ENCODE results near the gene MCM3AP. TPM values are rescaled to one million over a fixed set of nuclear protein-coding genes. Genes with fewer than 3 reads are reported as not detected.

MCM3AP gene
- total RNA-seq, 2 experiments from 2014 or later: 109 to 121 TPM

DNA sequence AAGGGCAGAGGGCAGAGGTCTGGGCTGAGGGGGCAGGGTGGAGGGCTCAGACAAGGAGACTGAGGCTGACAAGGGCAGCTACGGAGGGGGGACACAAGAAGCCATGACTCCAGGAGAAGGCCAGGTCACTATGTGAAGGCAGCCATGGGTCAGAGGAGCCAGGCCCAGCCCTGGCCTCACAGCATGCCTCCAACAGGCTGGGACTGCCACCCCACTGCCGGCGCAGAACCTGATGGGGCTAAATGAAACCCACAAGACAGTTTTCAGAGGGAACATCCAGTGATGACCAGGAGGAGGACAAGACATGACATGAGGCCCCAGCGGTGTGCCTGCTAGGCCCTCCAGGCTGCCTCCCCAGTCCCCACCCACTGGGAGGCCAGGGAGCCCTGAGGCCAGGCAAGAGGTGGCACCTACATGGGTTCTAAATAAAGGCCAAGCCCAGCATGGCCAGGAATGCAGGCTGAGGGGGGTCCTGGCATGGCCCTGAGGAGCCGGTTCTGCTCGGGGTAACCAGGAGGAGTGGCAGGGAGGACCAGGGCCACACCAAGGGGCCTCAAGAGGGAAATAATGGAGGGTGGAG lies 29.6 kb downstream of the MCM3AP start:
- no peak overlapping the region for H3K4me3 Mint-ChIP-seq

DNA sequence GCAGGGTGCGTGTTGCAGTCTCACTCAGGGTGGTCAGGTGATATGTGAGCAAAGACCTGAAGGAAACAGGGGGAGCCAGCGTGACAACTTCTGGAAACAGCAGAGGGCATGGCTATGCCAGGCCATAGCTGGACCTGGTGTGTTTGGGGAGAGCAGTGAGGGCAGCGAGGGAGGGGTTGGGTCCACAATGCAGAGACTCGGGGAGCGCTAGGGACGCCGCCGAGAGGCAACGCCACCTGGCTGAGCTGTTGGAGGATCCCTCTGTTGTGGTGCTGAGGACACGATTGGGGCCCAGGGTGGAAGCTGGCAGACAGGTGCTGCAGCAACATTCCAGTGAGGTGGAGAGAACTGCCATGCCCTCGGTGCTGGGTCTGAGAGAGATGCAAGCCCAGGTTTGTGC lies 30.2 kb downstream of the MCM3AP start:
- Mint-ChIP-seq H3K9me3 (no peaks in the 10 kb centered on the region), H3K36me3 (ENCODE audit: low read depth) (peaks cover 78% of the 10 kb centered on the region), H3K4me3 (no peak overlapping the region), H3K4me1 (peaks cover 37% of the 10 kb centered on the region), H3K27me3 (no peaks in the 10 kb centered on the region), H3K27ac (peak overlapping the region; percentile 87)
- ChIA-PET CTCF (no interaction called here), POLR2A (interaction anchor here (0.8 to 2.1 kb wide), 3 partner anchors 29 to 202 kb away, joined by 3 to 6 read pairs (median 3); no protein-coding TSS in a partner anchor)
- no peak for DNase-seq

More for the DNA sequence above, 29.6 kb downstream of the MCM3AP start:
- peaks cover 75% of the 10 kb centered on the region for H3K36me3 Mint-ChIP-seq (ENCODE audit: low read depth)
- no peaks in the 10 kb centered on the region for H3K9me3 Mint-ChIP-seq
- DNase-seq: no peak
- no peak overlapping the region for H3K27ac Mint-ChIP-seq
- ChIA-PET POLR2A (no interaction called here), CTCF (no interaction called here)
- no peaks in the 10 kb centered on the region for H3K27me3 Mint-ChIP-seq
- peaks cover 30% of the 10 kb centered on the region for H3K4me1 Mint-ChIP-seq

DNA sequence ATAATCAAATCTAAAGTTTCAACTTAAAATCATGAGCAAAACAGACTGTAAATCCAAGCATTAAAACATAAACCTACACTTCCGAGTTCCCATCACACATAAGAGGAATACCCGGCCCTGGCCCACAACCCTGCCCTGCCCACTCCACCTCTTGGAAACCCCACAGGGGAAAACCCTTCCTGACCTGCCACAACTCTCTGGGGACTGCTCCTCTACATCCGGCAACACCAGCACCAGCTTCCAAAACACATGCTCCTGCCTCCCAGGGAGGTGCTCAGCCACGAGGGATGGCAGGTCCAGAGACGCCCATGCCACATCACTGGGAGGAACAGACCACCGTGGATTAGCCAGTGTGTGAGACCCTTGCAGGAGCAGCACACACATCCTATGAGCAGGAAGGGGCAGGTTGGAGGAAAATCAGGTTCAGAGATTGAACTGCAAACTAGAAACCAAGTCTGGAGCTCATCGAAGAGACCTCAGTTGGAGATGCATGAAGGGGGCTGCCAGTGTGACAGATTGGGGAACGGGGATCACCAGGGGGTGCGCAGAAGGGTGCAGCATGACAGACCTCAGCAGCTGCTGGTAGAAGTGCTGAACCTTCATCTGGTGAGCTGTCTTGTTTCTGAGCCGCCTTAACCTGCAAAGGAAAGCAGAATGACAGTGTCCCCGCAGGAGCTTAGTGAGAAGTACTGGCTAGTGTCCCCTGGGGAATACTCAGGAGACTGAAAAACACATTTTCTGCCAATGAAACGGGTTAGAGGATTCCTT lies 31.0 kb downstream of the MCM3AP start:
- POLR2A ChIA-PET: interaction anchor here (0.8 to 2.1 kb wide), 8 partner anchors 10 to 203 kb away, joined by 3 to 7 read pairs (median 4); partner anchors contain the start of gene YBEY
- Mint-ChIP-seq H3K4me3 (no peak overlapping the region), H3K9me3 (no peaks in the 10 kb centered on the region), H3K4me1 (peaks cover 42% of the 10 kb centered on the region), H3K36me3 (ENCODE audit: low read depth) (peaks cover 86% of the 10 kb centered on the region), H3K27me3 (no peaks in the 10 kb centered on the region), H3K27ac (peak overlapping the region; percentile 87)
- no peak for DNase-seq
- CTCF ChIA-PET: interaction anchor here (0.9 to 1.3 kb wide), 5 partner anchors 11 to 111 kb away, joined by 3 to 5 read pairs (median 3); partner anchors contain the start of gene MCM3AP

DNA sequence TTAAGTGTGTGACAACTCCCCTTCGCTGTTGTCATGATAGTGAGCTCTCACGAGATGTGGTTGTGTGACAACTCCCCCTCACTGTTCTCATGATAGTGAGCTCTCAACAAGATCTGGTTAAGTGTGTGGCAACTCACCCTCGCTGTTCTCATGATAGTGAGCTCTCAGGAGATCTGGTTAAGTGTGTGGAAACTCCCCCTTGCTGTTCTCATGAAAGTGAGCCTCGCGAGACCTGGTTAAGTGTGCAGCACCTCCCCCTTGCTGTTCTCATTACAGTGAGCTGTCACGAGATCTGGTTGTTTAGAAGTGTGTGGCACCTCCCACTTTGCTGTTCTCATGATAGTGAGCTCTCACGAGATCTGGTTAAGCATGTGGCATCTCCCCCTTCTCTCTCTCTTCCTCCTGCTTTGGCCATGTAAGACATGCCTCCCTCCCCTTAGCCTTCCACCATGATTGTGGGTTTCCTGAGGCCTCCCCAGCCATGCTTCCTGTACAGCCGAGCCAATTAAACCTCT lies 31.7 kb downstream of the MCM3AP start:
- H3K27me3 Mint-ChIP-seq: no peaks in the 10 kb centered on the region
- H3K9me3 Mint-ChIP-seq: no peaks in the 10 kb centered on the region
- H3K4me1 Mint-ChIP-seq: peaks cover 42% of the 10 kb centered on the region
- ChIA-PET POLR2A (interaction anchor here (1.2 to 2.1 kb wide), 7 partner anchors 11 to 204 kb away, joined by 3 to 9 read pairs (median 5); partner anchors contain the start of gene YBEY), CTCF (interaction anchor here (0.9 to 1.6 kb wide), 7 partner anchors 11 to 280 kb away, joined by 3 to 5 read pairs (median 3); partner anchors contain the start of gene MCM3AP)
- DNase-seq: peak; percentile 68
- peak overlapping the region; percentile 87 for H3K27ac Mint-ChIP-seq
- H3K4me3 Mint-ChIP-seq: no peak overlapping the region
- peaks cover 88% of the 10 kb centered on the region for H3K36me3 Mint-ChIP-seq (ENCODE audit: low read depth)

DNA sequence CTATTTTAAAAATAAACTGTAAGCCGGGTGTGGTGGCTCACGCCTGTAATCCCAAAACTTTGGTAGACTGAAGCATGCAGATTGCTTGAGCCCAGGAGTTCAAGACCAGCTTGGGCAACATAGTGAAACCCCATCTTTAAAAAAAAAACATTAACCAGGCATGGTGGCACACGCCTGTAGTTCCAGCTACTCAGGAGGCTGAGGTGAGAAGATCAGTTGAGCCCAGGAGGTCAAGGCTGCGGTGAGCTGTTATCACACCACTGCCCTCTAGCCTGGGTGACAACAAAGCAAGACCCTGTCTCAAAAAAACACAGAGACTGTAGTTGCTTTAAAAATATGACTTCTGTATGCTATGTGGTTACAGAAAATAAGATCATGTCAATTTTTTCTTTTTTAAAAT lies 32.6 kb downstream of the MCM3AP start:
- H3K4me1 Mint-ChIP-seq: peaks cover 42% of the 10 kb centered on the region
- H3K36me3 Mint-ChIP-seq (ENCODE audit: low read depth): peaks cover 82% of the 10 kb centered on the region
- no peak for DNase-seq
- no peaks in the 10 kb centered on the region for H3K9me3 Mint-ChIP-seq
- ChIA-PET POLR2A (interaction anchor here (0.7 to 2.1 kb wide), 6 partner anchors 10 to 1910 kb away, joined by 3 to 9 read pairs (median 6); a partner anchor contains a TSS), CTCF (interaction anchor here (0.8 to 1.6 kb wide), 5 partner anchors 23 to 280 kb away, joined by 3 to 5 read pairs (median 4); partner anchors contain the start of gene MCM3AP)
- peak overlapping the region; percentile 87 for H3K27ac Mint-ChIP-seq
- no peaks in the 10 kb centered on the region for H3K27me3 Mint-ChIP-seq
- no peak overlapping the region for H3K4me3 Mint-ChIP-seq

DNA sequence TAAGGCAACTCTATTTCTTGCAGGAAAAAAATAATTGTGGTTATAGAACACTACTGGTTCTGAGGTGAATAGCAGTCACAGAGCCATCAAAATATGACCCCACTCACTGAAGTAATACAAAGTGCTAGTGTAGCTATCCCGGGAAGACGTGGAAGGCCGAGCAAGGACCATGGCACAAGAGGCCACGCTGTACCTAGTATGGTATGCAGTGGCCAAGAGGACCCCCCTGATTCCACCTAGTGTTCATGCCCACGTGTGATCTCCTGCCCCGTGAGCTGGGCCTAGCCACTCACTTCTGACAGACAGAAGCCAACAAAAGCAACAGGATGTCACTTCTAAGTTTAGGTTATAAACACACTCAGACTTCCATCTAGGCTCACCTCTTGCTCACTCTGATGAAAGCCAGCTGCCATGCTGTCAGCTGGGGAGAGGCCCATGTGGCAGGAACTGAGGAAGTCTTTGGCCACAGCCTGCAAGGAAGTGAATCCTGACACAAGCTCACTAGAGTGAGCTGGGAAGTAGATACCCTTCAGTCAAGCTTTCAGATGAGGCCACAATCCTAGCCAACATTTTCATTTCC lies 35.2 kb downstream of the MCM3AP start:
- Mint-ChIP-seq H3K4me3 (no peak overlapping the region), H3K9me3 (no peaks in the 10 kb centered on the region), H3K36me3 (ENCODE audit: low read depth) (peaks cover 77% of the 10 kb centered on the region), H3K27me3 (no peaks in the 10 kb centered on the region), H3K4me1 (peaks cover 38% of the 10 kb centered on the region), H3K27ac (peak overlapping the region; percentile 55)
- ChIA-PET CTCF (interaction anchor here (0.8 kb wide), 1 partner anchor 108 kb away, joined by 3 read pairs; no protein-coding TSS in a partner anchor), POLR2A (interaction anchor here (0.9 to 1.9 kb wide), 4 partner anchors 17 to 73 kb away, joined by 3 to 7 read pairs (median 4); partner anchors contain the start of genes MCM3AP and YBEY)
- DNase-seq: no peak

DNA sequence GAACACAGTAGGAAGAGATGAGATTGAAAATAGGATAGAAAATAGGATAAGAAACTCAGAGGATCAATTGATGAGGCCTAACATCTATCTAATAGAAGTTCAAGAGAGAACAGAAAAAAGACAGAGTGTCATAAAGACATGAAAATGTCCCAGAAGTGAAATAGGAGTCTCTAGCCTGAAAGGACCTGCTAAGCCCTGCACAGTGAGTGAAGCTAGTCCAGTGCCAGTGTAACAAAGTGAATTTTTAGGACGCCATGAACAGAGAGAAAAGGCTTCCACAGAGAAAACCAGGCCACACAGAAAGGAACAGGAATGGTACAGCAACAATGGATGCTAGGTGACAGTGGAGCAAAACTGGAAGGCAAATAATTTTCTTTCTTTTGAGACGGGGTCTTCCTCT lies 36.6 kb downstream of the MCM3AP start:
- no peak overlapping the region for H3K27ac Mint-ChIP-seq
- POLR2A ChIA-PET: interaction anchor here (1.3 kb wide), 1 partner anchor 12 kb away, joined by 4 read pairs; no protein-coding TSS in a partner anchor
- no peaks in the 10 kb centered on the region for H3K27me3 Mint-ChIP-seq
- H3K36me3 Mint-ChIP-seq (ENCODE audit: low read depth): peaks cover 68% of the 10 kb centered on the region
- no peaks in the 10 kb centered on the region for H3K9me3 Mint-ChIP-seq
- DNase-seq: no peak
- no peak overlapping the region for H3K4me3 Mint-ChIP-seq
- CTCF ChIA-PET: no interaction called here
- peaks cover 25% of the 10 kb centered on the region for H3K4me1 Mint-ChIP-seq

DNA sequence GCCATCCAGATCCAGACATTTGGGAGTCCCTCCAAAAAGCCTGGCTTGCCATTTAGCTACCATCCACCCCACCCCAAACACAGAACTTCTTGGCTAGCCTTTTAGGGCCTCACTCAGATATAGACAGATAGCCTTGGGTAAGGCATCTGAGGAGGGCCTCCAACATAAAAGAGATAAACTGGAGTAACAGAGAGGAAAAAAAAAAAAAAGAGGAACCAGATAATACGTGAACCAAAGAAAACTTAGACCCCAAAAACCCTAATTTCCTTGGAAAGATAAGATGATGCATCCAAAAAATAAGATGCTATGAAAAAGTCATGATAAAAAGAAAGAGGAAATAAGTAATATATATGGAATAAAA lies 37.0 kb downstream of the MCM3AP start:
- H3K27ac Mint-ChIP-seq: no peak overlapping the region

DNA sequence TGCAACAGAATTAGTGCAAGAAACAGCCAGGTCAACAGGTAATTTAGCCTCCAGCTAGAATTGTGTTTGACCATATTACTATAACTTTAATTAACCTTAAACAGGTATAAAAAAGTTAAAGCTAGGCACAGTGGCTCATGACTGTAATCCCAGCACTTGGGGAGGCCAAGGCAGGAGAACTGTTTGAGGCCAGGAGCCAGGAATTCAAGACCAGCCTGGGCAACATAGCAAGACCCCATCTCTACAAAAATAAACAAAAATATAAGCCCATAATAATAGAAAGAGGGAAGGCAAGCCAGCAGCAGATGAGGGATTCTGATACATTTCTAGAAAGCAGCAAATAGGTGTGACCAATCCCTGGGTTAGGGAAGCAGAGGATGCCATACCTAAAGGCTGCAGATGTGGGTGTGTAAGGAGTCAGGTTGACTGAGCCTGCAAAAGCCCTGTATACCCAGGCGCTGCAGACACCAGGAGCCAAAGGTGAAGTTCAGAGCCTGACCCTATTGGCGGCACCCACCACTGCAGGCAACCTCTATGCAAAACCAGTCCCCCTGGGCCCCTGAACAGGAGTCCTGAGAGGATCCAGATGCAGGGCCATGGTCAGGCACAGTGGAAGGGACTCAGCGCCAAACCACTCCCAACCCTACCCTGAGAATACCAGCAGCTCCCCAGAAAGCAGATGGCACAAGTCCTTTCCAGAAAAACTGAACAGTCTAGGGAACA lies 37.6 kb downstream of the MCM3AP start:
- Mint-ChIP-seq H3K27ac (no peak overlapping the region), H3K27me3 (no peaks in the 10 kb centered on the region), H3K36me3 (ENCODE audit: low read depth) (peaks cover 69% of the 10 kb centered on the region), H3K4me1 (peaks cover 23% of the 10 kb centered on the region), H3K4me3 (no peak overlapping the region), H3K9me3 (no peaks in the 10 kb centered on the region)
- ChIA-PET CTCF (no interaction called here), POLR2A (interaction anchor here (1.3 kb wide), 1 partner anchor 13 kb away, joined by 4 read pairs; no protein-coding TSS in a partner anchor)
- DNase-seq: no peak

More for the DNA sequence above, 37.0 kb downstream of the MCM3AP start:
- Mint-ChIP-seq H3K4me1 (peaks cover 22% of the 10 kb centered on the region), H3K27me3 (no peaks in the 10 kb centered on the region), H3K9me3 (no peaks in the 10 kb centered on the region), H3K4me3 (no peak overlapping the region), H3K36me3 (ENCODE audit: low read depth) (peaks cover 68% of the 10 kb centered on the region)
- DNase-seq: no peak
- ChIA-PET CTCF (no interaction called here), POLR2A (interaction anchor here (1.3 kb wide), 1 partner anchor 13 kb away, joined by 4 read pairs; no protein-coding TSS in a partner anchor)

DNA sequence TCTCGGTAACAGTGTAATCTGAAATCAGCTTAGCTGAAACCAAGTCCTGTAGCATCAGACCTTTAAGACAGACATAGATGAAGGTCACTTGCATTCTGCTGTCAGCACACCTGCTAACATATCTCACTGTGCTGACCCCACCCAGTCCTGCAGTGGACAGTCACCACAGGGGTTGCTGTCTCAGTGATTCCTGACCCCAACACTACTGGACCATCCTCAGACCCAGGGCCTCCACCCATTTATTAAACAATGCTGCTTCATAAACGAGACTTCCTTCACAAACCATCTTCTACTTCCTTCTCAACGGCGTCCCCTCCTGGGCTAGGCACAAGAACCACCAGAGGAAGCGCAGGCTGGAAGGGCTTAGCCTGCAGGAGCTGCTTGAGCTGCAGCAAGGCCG lies 39.1 kb downstream of the MCM3AP start:
- ChIA-PET CTCF (no interaction called here), POLR2A (no interaction called here)
- no peaks in the 10 kb centered on the region for H3K27me3 Mint-ChIP-seq
- H3K36me3 Mint-ChIP-seq (ENCODE audit: low read depth): peaks cover 71% of the 10 kb centered on the region
- no peak overlapping the region for H3K4me3 Mint-ChIP-seq
- peaks cover 20% of the 10 kb centered on the region for H3K4me1 Mint-ChIP-seq
- no peaks in the 10 kb centered on the region for H3K9me3 Mint-ChIP-seq
- DNase-seq: no peak
- no peak overlapping the region for H3K27ac Mint-ChIP-seq

DNA sequence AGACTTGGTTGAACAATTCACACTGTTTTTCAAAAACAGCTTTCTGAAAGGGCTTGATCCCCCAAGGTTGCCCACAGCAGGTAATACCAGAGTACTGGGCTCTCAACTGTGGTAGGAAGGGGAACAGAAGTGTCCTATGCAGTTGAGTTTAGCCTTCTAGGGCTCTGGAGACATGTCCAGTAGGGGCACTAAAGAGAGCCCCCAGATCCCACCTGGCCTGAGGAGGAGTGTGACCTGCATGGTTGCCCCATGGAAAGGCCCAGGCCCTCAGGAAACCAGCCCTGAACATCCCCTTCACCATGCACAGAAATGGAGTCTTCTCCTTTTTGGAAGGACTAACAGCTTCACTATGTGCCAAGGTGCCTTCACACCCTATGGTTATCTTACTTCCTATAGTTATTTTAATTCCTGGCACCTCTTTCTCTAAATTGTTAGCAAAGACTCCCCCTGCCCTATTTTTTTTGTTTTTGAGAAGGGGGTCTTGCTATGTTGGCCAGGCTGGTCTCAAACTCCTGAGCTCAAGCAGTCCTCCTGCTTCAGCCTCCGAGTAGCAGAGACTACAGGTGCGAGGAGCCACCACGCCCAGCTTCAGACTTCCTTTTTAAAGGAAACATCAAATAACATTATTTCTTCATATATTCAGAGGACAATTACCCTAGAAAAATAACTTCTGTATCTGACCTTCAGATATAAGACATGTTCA lies 40.0 kb downstream of the MCM3AP start:
- POLR2A ChIA-PET: no interaction called here
- CTCF ChIA-PET: no interaction called here
- peaks cover 69% of the 10 kb centered on the region for H3K36me3 Mint-ChIP-seq (ENCODE audit: low read depth)

DNA sequence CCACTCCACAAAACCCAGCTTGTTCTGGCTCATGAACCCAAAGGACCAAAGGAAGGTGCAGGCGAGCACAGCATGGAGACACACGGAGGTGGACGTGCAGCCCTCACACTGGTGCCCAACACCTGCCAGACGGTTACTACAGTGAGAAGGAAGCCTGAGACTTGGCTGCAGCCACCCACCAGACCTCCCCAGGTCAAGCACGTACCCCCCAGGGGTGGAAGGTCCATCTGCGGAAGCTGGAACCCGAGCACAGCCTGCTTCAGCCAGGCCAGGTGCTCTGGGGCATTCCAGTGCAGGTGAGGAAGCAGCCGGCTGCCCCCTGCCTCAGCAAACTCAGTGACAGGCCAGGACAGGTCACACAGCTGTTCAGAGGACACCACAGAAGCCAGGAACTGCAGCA lies 40.8 kb downstream of the MCM3AP start:
- DNase-seq: no peak
- no peak overlapping the region for H3K4me3 Mint-ChIP-seq
- ChIA-PET POLR2A (interaction anchor here (0.9 to 1.0 kb wide), 2 partner anchors 10 kb away, joined by 3 to 4 read pairs; no protein-coding TSS in a partner anchor), CTCF (no interaction called here)
- H3K27me3 Mint-ChIP-seq: no peaks in the 10 kb centered on the region
- no peaks in the 10 kb centered on the region for H3K9me3 Mint-ChIP-seq
- no peak overlapping the region for H3K27ac Mint-ChIP-seq
- H3K36me3 Mint-ChIP-seq (ENCODE audit: low read depth): peaks cover 67% of the 10 kb centered on the region
- peaks cover 5% of the 10 kb centered on the region for H3K4me1 Mint-ChIP-seq

More for the DNA sequence above, 40.0 kb downstream of the MCM3AP start:
- Mint-ChIP-seq H3K4me1 (peaks cover 12% of the 10 kb centered on the region), H3K27me3 (no peaks in the 10 kb centered on the region), H3K9me3 (no peaks in the 10 kb centered on the region), H3K27ac (no peak overlapping the region), H3K4me3 (no peak overlapping the region)
- no peak for DNase-seq

Measured in activated CD4-positive, alpha-beta memory T cell treated with anti-CD3 and anti-CD28 coated beads, Interleukin-2, amount 10 ng/mL, durations not matched to agents 7 days and 5 days (primary cell).